A375 (cell line): Measurements from ENCODE around the gene STAT6. TPM values are rescaled to one million over a fixed set of nuclear protein-coding genes. Genes with fewer than 3 reads are reported as not detected.

ENCODE experiments used
- total RNA-seq: library from RNA; depleted of rRNA; stranded (reverse); fragments of >200 nt; shearing (Covaris generic); gene quantifications from 2 replicates; pipeline ENCODE4 v1.2.3, GENCODE V29; 2014; rRNA removed

STAT6 gene, protein sequence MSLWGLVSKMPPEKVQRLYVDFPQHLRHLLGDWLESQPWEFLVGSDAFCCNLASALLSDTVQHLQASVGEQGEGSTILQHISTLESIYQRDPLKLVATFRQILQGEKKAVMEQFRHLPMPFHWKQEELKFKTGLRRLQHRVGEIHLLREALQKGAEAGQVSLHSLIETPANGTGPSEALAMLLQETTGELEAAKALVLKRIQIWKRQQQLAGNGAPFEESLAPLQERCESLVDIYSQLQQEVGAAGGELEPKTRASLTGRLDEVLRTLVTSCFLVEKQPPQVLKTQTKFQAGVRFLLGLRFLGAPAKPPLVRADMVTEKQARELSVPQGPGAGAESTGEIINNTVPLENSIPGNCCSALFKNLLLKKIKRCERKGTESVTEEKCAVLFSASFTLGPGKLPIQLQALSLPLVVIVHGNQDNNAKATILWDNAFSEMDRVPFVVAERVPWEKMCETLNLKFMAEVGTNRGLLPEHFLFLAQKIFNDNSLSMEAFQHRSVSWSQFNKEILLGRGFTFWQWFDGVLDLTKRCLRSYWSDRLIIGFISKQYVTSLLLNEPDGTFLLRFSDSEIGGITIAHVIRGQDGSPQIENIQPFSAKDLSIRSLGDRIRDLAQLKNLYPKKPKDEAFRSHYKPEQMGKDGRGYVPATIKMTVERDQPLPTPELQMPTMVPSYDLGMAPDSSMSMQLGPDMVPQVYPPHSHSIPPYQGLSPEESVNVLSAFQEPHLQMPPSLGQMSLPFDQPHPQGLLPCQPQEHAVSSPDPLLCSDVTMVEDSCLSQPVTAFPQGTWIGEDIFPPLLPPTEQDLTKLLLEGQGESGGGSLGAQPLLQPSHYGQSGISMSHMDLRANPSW
- total RNA-seq, result 39.1 and 41.4 TPM in 2 replicates

DNA sequence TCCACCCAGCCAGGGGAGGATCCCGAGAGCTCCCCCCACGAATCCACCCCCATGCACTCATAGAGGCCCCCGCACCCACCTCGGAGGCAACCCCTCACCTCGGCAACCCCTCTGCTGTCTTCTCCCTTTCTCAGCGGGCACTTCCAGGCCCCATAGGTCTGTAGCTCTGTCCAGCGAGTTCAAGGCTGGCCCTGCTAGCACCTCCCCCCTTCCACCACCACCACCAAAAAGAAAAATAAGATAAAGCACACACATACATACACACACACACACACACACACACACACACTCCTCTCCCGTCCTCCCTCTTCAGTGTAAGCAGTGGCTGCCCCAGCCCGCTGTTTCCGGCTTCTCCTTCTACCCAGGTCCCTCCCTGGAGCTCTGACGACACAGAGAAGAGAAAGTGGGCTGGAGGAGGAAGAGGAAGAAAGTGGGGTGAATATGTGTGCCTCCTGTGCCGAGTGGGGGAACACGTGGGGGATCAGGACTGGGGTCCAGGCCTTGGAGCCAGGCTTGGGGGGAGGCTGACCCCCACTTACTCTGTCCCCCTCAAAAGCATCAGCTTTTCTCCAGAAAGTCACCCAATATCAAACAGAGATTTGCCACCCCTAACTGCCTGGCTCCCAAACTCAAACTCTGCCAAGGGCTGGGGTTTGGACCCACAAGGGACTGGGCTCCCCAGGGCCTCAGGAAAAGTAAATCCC is at the start of gene STAT6:
Gene STAT6, minus strand, starts transcription at position 332 of the 704 bp plus-strand sequence. CDS start 3,084 bp downstream, outside the sequence.

DNA sequence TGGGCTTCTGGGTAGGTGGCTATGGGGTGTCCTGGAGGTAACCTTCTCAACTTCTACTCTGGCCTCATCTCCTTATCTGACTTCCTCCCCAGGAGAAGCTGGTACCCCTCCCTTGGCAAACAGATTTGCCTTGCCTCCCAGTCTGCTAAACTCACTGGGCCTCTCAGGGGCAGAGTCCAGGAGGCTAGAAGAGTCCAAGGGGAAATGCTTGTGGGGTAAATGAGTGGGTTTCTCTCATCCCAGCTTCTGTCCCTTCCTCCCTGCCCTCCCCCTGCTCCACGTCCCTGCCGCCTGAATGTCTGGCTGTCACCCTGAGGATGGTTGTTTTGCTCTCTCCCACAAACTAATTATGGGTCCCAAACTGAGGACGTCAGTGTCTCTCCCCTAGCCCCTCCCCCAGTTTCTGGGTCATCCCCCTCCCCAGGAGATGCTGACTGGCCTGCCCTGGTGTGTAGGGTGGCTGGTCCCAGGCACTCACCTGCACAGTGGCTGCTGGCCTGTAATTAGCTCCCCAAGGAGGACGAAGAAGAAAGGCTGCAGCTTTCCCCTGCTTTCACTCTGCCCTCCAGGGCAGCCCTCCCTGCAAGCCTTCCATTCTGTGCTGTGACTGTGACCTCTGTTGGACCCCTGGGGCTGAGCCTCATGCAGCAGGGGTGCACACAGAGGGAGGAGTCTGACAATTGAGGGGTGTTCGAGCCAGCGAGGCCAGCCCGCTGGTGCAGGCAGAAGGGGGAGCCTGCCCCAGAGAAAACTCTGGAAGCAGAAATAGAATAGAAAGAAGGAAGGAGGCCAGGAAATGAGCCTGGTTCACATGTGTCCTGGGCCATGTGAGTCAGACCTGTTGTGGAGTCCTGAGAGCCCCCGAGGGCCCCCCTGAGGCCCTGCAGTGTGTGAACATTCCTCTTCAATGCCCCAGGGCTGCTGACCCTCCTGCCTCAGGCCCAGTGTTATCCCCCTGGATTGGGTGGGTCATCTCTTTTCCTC is 36.1 kb upstream of the STAT6 start, which contains the start of gene LRP1-AS:
Gene LRP1-AS, minus strand, starts transcription at position 659 of the 984 bp plus-strand sequence.

DNA sequence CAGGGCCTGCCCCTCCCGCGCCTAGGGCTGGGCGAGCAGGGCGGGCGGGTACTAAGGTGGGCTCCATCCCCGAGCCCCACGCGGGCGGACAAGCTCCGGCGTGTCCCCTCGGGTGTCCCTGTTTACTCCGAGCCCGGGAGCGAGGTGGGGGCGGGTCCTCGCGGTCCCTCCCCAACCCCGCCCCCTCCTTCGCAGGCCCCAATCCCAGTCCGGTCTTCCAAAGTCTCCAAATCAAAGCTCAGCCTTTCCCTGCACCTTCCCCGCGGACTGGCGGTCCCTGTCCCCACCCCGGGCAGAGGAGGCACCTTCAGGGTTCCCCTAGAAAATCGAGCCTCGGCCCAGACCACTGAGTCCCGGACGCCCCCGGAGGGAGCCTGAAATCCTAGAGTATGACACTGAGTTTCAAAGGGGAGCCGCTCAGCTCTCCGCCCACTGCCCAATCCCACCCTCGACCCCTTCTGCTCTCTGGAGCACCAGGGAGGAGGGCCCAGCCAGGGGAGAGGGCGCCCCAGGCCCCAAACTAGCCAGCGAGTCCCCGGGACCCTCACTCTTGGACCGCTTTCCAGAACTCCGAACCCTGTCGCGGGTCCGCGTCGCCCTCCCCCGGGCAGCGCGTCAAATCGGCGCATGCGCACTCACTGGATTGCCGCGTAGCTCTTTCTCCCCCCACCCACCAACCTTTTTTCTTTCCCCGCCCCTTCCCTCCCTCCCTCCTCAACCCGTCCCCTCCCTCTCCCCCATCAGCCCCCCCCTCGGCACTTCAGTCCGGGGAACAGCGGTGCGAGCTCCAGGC is 16.8 kb upstream of the STAT6 start, which contains the start of gene LRP1:
Gene LRP1, plus strand, starts transcription at position 758 of the 793 bp plus-strand sequence. CDS start 482 bp downstream, outside the sequence.

DNA sequence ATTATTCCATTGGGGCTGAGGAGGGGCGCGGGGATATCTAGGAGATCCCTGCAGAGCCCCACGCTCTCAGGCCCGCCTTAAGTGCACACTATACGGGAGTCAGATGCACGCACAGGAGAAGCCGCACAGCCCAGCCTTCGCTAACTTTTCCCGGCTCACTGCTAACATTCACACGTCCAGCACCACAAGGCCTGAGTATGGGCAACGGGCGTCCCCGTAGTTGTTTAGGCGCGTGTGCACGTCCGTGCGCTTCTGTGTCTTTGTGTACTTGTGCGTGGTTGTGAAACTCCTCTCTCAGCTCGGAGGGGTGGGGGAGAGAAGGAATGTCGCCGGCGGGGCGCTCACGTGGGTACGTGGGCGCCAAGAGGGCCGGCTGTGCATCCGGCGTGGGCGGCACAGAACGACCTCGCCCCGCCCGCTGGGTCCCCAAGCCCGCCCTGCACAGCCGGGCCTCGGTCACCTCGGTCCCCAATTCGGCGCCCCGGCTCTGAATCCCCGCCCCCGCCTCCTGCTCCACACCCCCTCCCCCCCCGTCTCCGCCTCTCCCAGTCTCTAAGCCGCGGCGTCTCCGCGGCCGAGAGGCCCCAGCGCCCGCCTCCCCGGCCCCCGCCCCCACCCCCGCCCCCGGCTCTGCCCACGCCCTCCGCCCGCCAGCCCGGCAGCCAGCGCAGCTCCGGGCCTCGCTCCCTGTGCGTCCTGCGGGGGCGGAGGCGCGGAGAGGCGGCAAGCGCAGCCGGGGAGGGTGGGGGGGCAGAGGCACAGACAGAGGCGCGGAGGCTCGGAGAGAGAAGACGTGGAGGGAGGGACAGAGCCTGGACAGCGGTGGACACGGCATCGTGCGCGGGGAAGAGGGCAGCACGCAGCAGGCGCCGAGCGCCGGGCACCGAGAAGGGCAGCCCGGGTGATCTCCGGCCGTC is 22.6 kb downstream of the STAT6 start, which contains the start of gene NAB2:
Gene NAB2, plus strand, starts transcription at position 761 of the 917 bp plus-strand sequence. CDS start 158 bp downstream, outside the sequence.

DNA sequence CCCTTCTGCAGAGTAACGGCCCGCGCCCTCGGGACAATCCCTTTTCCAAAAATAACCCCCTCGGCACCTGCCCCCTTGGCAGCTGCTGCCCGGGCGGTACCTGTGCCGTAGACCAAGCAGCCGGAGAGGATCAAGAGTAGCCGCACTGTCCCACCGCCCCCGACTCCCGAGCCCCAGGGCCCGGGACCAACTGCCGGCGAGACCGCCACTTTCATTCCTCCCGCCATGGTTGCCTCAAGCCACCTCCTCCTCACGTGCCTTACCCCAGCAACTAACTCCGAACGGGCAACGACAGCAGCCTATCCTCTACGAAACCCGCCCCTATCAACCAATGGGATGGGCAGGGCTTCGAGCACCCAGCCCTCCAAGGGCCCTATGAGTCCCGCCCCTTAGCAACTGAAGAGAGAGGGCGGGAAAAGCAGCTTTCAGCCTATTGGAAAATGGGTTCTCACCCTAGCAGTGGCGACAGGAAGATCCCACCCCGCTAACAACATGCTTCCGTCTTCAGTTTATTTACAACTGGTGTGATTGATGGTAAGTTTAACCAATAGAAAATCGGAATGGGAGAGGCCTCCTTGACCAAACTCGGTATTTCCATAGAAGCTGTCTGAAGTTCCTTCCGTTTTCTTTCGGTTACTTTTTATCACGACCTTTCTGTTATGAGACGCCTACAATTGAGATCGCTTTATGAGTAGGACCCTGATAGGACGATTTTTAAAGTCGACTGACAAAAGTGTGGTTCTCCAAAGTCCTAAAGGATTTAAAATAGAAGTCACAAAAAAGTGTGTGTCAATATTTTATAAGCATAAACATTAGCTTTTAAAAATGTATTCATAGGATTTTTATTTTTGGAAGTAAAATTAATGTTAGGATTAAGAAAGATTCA is 32.4 kb downstream of the STAT6 start, which contains the start of gene NEMP1:
Gene NEMP1, minus strand, starts transcription at position 273 of the 886 bp plus-strand sequence. Its CDS starts 46 bp downstream, at position 227.

DNA sequence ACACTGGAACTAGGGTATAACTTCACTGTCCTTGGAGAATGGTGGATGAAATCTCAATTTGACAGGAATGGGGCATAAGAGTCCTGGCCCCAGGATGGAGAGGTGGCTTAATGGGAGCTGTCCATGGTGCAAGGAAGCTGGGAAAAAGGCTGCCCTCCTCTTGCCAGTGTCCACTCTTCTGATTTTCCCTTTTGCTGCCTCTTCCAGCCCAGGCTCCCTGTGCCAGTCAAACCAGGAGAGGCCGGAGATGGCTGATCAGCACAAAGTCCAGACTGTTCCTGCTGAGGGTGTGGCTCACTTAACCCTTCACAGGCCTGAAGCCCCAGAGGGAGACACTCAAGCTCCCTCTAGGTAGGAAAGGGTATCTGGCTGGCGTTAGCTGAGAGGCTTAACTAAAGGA is 61.3 kb downstream of the STAT6 start, which contains the start of gene MYO1A:
Gene MYO1A, minus strand, starts transcription at position 240 of the 400 bp plus-strand sequence. CDS start 1,806 bp downstream, outside the sequence.

Other genes with a start within 250 kb of the STAT6 start
- gene SDR9C7, start 177.0 kb downstream of the STAT6 start, total RNA-seq, result not detected in 2 replicates
- gene RDH16, start 153.8 kb downstream of the STAT6 start, total RNA-seq, result 0.08 and 0.42 TPM in 2 replicates
- 7.4 and 8.7 TPM in 2 replicates for gene ZBTB39, start 104.8 kb downstream of the STAT6 start, total RNA-seq
- not detected in 2 replicates for gene TAC3, start 94.8 kb downstream of the STAT6 start, total RNA-seq
- gene MYO1A, start 61.2 kb downstream of the STAT6 start, total RNA-seq, result not detected in 2 replicates
- 13.0 and 14.4 TPM in 2 replicates for gene NEMP1, start 32.6 kb downstream of the STAT6 start, total RNA-seq
- 59.3 and 61.1 TPM in 2 replicates for gene NAB2, start 22.2 kb downstream of the STAT6 start, total RNA-seq
- 19.3 and 21.0 TPM in 2 replicates for gene LRP1, start 17.1 kb upstream of the STAT6 start, total RNA-seq
- not detected in 2 replicates for gene LRP1-AS, start 36.3 kb upstream of the STAT6 start, total RNA-seq
- gene NXPH4, start 105.4 kb upstream of the STAT6 start, total RNA-seq, result 2.7 and 5.1 TPM in 2 replicates
- 404 and 416 TPM in 2 replicates for gene SHMT2, start 118.3 kb upstream of the STAT6 start, total RNA-seq
- gene STAC3, start 139.8 kb upstream of the STAT6 start, total RNA-seq, result 1.1 and 2.0 TPM in 2 replicates